ENCODE measurements around the gene SVOPL. TPM values are rescaled to one million over a fixed set of nuclear protein-coding genes. Genes with fewer than 3 reads are reported as not detected.

SVOPL gene
- total and polyA plus RNA-seq, 10 donors: 0.13 to 0.97 (median 0.17) TPM; not detected in 7

DNA sequence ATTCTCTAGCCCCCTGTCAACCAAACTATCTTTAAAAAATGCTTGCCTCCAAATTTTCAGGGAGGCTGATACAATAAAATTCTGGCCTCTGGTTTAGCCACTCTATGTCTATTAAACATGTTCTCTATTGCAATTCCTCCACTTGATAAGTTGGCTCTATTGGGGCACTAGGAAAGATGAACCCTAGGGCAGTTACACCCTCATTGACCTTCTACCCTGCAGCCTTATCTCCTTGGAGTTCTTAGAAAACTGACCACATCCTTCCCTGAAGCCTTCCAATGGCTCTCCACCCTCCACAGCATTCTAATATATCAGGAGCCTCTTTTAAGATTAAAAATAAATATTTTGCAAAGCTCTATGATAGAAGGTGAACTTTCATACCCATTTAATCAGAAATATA, 30.6 kb downstream of the SVOPL start:
- no peak overlapping the region for H3K27ac ChIP-seq
- intact Hi-C loops (cut with DNase I; ENCODE audit: low total_unique reads): no loop called here

DNA sequence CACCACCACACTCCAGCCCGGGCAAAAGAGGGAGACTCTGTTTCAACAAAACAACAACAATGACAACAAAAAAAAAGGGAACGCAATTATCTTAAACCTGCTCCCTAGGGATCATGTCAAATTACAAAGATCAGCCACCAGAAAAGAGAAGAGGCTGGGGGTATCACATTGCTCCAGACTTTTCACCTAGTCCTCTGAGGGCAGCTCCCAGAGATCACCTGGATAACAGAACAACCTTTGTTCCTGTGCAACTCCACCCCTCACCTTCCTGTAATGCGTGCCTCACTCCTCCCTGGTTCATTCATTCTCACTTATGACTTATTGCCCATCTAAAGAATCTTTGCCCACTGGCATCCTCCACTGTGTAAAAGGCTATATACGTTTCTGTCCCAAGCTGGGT, 31.8 kb downstream of the SVOPL start:
- Histone ChIP-seq H3K4me1 (peaks cover 0 to 7% (median under 1%) of the 10 kb centered on the region in 6 donors), H3K36me3 (no peaks in the 10 kb centered on the region), H3K27me3 (replicated peaks in 1 of 7) (peaks cover 0 to 14% (median 2%) of the 10 kb centered on the region in 7 donors), H3K9me3 (no peaks in the 10 kb centered on the region), H3K27ac (no peak overlapping the region), H3K4me3 (no peak overlapping the region)
- 67 to 96% (median 84%) methylated on average over 3 to 4 of the region's 4 CpGs for WGBS, 5 donors
- no peak for DNase-seq
- TF ChIP-seq POLR2AphosphoS5 (IDR thresholded peaks at IDR 0.05) (no peak), CTCF (IDR thresholded peaks at IDR 0.05 in 8 of 11, conservative IDR thresholded peaks at IDR 0.05 in 3 of 11) (no peak), POLR2A (IDR thresholded peaks at IDR 0.05) (no peak)
- intact Hi-C loops (cut with DNase I; ENCODE audit: low total_unique reads): no loop called here

More for the DNA sequence above, 30.6 kb downstream of the SVOPL start:
- Histone ChIP-seq H3K4me1 (peaks cover 0 to 5% (median 0%) of the 10 kb centered on the region in 6 donors), H3K4me3 (no peak overlapping the region), H3K9me3 (no peaks in the 10 kb centered on the region), H3K36me3 (no peaks in the 10 kb centered on the region), H3K27me3 (replicated peaks in 1 of 7) (peaks cover 0 to 6% (median 0%) of the 10 kb centered on the region in 7 donors)
- DNase-seq: no peak
- no peak for TF ChIP-seq CTCF (IDR thresholded peaks at IDR 0.05 in 8 of 11, conservative IDR thresholded peaks at IDR 0.05 in 3 of 11)
- no peak for TF ChIP-seq POLR2A (IDR thresholded peaks at IDR 0.05)
- no peak for TF ChIP-seq POLR2AphosphoS5 (IDR thresholded peaks at IDR 0.05)

GRCh38 chr7:138668946-138669345, 32.2 kb downstream of the SVOPL start:
- Histone ChIP-seq H3K27ac (no peak overlapping the region), H3K4me1 (peaks cover 0 to 11% (median 4%) of the 10 kb centered on the region in 6 donors), H3K36me3 (no peaks in the 10 kb centered on the region), H3K27me3 (replicated peaks in 1 of 7) (peaks cover 0 to 18% (median 4%) of the 10 kb centered on the region in 7 donors), H3K9me3 (no peaks in the 10 kb centered on the region), H3K4me3 (no peak overlapping the region)
- intact Hi-C loops (cut with DNase I; ENCODE audit: low total_unique reads): no loop called here
- WGBS, 5 donors: 83 to 87% (median 85%) methylated on average over 3 of the region's 3 CpGs
- TF ChIP-seq POLR2AphosphoS5 (IDR thresholded peaks at IDR 0.05) (no peak), CTCF (IDR thresholded peaks at IDR 0.05 in 8 of 11, conservative IDR thresholded peaks at IDR 0.05 in 3 of 11) (no peak), POLR2A (IDR thresholded peaks at IDR 0.05) (no peak)
- no peak for DNase-seq

GRCh38 chr7:138668229-138668596, 32.9 kb downstream of the SVOPL start:
- Histone ChIP-seq H3K4me3 (no peak overlapping the region), H3K27ac (no peak overlapping the region), H3K9me3 (no peaks in the 10 kb centered on the region), H3K4me1 (peaks cover 0 to 16% (median 4%) of the 10 kb centered on the region in 6 donors), H3K27me3 (replicated peaks in 1 of 7) (peaks cover 0 to 22% (median 4%) of the 10 kb centered on the region in 7 donors), H3K36me3 (no peaks in the 10 kb centered on the region)
- TF ChIP-seq CTCF (IDR thresholded peaks at IDR 0.05 in 8 of 11, conservative IDR thresholded peaks at IDR 0.05 in 3 of 11): no peak
- no peak for TF ChIP-seq POLR2A (IDR thresholded peaks at IDR 0.05)
- no peak for TF ChIP-seq POLR2AphosphoS5 (IDR thresholded peaks at IDR 0.05)
- no peak for DNase-seq
- intact Hi-C loops (cut with DNase I; ENCODE audit: low total_unique reads): no loop called here
- 90 to 100% (median 100%) methylated on average over 2 of the region's 2 CpGs for WGBS, 5 donors

Measured in spleen (tissue), 11 donors.